DMS 273 (cell line): ENCODE data around the gene MIF.
"Not testable (repeated sequence)": the region's sequence is repeated elsewhere in the genome, so short reads cannot be mapped to it uniquely, and the experiment has no call there.

ENCODE experiments used
- DNase-seq: peaks from one replicate; lab custom pipeline; 2025; ENCODE audit not compliant: unreplicated experiment; lab: John Stamatoyannopoulos, UW

Gene MIF

GRCh38 chr22:23938328-23939016, 44.3 kb downstream of the MIF start:
- no peak for DNase-seq

DNA sequence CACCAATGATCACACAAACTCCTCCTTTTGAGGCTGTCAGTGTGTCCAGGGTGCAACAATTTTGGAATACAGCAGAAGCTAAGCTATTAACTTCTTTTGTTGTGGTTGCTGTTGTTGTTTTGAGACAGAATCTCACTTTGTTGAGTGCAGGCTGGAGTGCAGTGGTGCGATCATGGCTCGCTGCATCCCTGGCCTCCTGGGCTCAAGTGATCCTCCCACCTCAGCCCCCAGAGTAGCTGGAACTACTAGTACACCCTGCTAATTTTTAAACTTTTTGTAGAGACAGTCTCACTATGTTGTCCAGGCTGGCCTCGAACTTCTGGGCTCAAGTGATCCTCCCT, 44.8 kb downstream of the MIF start:
- no peak for DNase-seq

GRCh38 chr22:23940166-23940565, 46.0 kb downstream of the MIF start:
- DNase-seq, result not testable (repeated sequence)
